ENCODE data around the gene ZNF582.

GRCh38 chr19:56383826-56384605, 9.3 kb downstream of the ZNF582 start:
- TF ChIP-seq CTCF (IDR thresholded peaks at IDR 0.05; ENCODE audit: low read length) = no peak
- TF ChIP-seq EZH2 (IDR thresholded peaks at IDR 0.05; ENCODE audit: borderline replicate concordance, low read length) = no peak
